AG09309 (cell line): ENCODE measurements around the gene PDK3.

Experiments used
- DNase-seq: peaks from one replicate; pipeline ENCODE4 v3.0.0-alpha.2; 2010; ENCODE audit warnings: low read depth
- H3K4me3 ChIP-seq: 2 replicates; pipeline ENCODE4 v1.5.1; 2011; ENCODE audit warnings: mild to moderate bottlenecking, low read depth, low read length, moderate library complexity; ENCODE audit not compliant: control insufficient read depth
- TF ChIP-seq, protein P1 (sequence below): IDR thresholded peaks from 2 replicates; pipeline ENCODE4 v1.5.1; 2011; ENCODE audit warnings: mild to moderate bottlenecking, low read depth, low read length, inconsistent platforms; ENCODE audit not compliant: insufficient read depth, control insufficient read depth; ENCODE audit errors: missing control alignments

Gene PDK3

DNA sequence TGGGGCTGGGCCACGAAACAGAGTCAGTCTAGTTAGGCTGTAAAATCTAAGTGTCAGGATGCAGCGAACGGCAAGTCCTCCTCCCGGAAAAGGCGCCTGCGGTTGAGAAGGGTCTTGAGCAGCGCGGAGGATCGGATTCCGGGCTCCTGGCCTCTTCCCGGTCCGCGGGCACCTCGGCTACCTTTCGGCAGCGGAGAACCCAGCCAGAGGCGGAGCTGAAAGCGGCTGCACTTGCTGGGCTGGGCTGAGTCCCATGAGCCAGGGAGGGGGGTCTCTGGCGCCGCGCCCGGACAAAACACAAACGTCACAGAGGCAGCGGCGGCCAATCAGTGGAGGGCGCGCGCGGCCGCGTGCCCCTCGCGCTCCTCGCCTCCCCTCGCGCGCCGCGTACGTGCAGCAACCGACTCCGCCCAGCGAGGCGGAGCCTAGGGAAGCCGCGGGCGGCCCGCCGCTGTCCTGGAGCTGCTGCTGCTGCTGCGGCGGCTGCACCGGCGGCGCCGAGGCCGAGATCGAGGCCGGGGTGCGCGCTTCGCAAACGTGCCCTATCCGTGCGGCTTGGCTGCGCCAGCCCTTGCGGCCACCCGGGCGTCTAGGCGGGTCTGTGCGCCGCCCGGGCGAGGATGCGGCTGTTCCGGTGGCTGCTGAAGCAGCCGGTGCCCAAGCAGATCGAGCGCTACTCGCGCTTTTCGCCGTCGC is at the start of gene PDK3:
TSS of gene PDK3 (plus strand) at position 451 of the 696 bp plus-strand sequence. CDS start at position 621, 170 bp downstream.
- peak; percentile 8 for DNase-seq
- peak within 1 kb of the TSS; percentile 63 for H3K4me3 ChIP-seq
- TF ChIP-seq, protein P1, sequence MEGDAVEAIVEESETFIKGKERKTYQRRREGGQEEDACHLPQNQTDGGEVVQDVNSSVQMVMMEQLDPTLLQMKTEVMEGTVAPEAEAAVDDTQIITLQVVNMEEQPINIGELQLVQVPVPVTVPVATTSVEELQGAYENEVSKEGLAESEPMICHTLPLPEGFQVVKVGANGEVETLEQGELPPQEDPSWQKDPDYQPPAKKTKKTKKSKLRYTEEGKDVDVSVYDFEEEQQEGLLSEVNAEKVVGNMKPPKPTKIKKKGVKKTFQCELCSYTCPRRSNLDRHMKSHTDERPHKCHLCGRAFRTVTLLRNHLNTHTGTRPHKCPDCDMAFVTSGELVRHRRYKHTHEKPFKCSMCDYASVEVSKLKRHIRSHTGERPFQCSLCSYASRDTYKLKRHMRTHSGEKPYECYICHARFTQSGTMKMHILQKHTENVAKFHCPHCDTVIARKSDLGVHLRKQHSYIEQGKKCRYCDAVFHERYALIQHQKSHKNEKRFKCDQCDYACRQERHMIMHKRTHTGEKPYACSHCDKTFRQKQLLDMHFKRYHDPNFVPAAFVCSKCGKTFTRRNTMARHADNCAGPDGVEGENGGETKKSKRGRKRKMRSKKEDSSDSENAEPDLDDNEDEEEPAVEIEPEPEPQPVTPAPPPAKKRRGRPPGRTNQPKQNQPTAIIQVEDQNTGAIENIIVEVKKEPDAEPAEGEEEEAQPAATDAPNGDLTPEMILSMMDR = no peak

DNA sequence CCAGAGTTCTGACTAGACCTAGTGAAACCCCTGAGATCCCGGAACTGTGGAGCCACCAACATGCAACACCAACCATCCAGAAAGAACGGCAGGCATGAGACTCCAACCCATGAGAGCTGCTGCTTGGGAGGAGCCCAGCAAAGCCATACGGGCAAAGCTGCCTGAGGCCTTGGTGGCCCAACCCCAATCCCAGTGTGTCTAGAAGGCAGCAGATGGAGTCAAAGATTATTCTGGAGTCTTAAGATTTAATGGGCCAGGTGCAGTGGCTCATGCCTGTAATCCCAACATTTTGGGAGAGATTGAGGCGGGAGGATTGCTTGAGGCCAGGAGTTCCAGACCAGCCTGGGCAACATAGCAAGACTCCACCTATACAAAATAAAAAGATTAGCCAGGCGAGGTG is 49.2 kb upstream of the PDK3 start:
- H3K4me3 ChIP-seq = no peak overlapping the region
- TF ChIP-seq, protein P1 = no peak
- DNase-seq = no peak

DNA sequence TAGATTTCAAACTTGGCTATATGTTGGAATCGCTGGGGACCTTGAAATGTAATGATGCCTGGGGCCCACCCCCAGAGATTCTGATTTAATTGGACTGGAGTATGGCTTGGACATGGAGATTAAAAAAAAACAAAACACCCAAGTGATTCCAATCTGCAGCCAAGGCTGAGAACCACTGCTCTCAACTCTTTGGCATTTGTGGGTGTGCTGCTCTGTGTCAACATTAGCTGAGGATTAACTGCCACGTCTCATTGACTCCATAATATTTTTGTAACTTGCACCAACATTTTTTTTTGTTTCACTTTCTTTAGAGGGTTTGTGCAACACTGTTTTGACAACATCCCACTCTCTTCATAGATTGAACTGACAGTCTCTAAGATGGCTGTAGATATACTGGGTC is 41.1 kb upstream of the PDK3 start:
- no peak overlapping the region for H3K4me3 ChIP-seq
- DNase-seq = no peak
- TF ChIP-seq, protein P1 = no peak

DNA sequence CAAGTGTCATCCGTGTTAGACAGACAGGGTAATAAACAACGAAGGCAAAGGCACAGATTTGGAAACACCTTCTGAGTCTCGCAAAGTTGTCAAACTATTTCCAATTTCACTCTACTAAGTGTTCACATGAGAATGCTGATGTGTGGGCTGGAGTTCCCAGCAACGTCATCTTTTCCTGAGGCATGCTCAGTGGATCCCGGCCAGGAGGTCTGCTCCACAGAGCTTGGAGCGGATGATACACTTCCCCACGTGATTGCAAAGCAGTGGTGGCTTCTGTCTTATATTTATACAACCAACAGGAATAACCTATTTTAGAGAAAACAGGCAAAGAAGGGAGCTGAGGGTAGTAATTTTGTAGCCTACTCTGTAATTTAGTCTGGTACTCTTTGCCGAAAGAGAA is 40.1 kb upstream of the PDK3 start:
- peak; percentile 20 for DNase-seq
- TF ChIP-seq, protein P1 = no peak
- no peak overlapping the region for H3K4me3 ChIP-seq

DNA sequence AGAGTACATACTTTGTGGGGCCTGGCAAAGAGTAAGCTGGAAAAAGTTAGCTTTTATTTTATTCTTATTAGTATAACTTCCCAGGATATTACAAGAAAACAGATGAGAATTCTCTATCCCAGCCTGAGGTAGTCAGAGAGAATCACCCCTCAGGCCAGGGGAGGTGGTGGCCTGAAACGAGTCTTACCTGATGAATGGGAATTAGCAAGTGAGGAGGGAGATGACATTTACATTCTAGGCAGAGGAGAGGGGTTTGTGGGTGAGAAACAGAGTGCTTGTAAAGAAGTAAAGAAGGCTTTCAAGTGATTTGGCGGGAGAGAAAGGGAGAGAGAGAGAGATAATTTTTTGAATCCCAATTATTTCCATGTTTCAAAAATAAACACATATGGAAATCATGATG is 39.3 kb upstream of the PDK3 start:
- no peak overlapping the region for H3K4me3 ChIP-seq
- TF ChIP-seq, protein P1 = no peak
- no peak for DNase-seq

DNA sequence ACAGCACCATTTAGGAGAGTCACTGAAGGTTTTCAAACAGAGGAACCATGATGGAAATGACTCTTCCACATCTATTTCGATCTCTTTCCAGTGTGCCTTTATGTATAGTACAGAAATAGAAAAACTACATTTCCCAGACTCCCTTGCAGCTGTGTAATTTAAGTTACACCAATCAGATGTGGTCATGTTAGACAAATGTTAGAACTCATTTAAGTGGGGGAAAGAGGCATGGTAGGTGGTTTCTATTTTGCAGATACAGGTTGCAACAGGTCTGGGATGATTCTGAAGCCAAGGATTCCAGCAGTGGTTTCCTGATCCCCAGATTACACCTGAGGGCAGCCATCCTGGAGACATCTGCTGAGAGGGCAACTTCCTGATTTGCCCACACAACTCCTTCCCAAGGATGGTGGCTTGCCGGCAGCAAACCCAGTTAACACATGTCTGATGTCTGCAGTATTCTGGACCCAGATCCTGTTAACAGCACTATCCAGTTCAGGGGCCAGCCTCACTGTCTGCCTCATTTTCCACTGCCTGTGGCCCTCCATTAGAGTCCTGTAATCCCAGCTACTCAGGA is 38.7 kb upstream of the PDK3 start:
- no peak overlapping the region for H3K4me3 ChIP-seq
- DNase-seq = no peak
- TF ChIP-seq, protein P1 = no peak
